ENCODE measurements around the gene METTL26.
"Not testable (repeated sequence)": the region's sequence is repeated elsewhere in the genome, so short reads cannot be mapped to it uniquely, and the experiment has no call there.

The METTL26 gene

DNA sequence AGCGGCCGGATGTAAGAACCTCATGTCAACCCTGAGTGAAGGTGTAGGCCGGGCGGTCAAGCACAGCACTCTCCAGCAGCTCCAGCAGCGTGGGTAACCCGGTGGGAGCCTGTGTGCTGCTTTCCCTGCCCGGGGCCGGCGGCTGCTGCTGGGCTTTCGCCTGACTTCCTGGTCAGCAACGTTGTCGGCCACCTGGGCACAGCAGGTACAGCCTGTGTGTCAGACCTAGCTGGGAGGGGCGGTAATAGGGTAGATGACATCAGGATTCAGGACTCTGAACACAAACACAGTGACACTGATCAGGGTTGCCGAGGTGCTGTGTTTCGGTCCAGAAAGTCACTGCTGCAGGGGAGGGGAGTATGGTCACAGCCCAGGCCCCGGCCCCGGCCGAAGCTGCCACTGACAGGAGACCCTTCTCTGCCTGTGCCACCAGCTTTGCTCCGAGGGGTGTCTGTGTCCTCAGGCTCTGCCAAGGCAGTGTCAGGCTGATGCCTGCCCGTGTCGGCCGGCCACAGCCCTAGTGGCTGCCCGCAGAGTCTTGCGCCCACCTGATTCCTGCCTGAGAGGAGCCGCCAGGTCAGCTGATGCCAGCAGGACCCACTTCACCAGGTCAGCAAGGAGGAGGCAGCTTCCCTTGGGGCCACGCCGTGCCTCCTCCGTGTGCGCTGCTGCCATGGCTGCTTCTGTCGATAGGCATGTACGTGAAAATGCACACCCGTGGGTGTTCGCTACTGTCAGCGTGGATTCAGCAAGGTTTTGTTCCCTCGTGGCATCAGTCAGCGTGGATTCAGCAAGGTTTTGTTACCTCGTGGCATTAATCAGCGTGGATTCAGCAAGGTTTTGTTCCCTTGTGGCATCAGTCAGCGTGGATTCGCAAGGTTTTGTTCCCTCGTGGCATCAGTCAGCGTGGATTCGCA, 37.0 kb downstream of the METTL26 start:
- TF ChIP-seq, protein P1, sequence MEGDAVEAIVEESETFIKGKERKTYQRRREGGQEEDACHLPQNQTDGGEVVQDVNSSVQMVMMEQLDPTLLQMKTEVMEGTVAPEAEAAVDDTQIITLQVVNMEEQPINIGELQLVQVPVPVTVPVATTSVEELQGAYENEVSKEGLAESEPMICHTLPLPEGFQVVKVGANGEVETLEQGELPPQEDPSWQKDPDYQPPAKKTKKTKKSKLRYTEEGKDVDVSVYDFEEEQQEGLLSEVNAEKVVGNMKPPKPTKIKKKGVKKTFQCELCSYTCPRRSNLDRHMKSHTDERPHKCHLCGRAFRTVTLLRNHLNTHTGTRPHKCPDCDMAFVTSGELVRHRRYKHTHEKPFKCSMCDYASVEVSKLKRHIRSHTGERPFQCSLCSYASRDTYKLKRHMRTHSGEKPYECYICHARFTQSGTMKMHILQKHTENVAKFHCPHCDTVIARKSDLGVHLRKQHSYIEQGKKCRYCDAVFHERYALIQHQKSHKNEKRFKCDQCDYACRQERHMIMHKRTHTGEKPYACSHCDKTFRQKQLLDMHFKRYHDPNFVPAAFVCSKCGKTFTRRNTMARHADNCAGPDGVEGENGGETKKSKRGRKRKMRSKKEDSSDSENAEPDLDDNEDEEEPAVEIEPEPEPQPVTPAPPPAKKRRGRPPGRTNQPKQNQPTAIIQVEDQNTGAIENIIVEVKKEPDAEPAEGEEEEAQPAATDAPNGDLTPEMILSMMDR (IDR thresholded peaks at IDR 0.05; ENCODE audit: low read depth, low read length, missing control alignments): no peak
- H3K4me3 ChIP-seq (replicated peaks; ENCODE audit: low read depth, low read length): no peak overlapping the region
- DNase-seq (ENCODE audit: extremely low read depth, low read depth): no peak

DNA sequence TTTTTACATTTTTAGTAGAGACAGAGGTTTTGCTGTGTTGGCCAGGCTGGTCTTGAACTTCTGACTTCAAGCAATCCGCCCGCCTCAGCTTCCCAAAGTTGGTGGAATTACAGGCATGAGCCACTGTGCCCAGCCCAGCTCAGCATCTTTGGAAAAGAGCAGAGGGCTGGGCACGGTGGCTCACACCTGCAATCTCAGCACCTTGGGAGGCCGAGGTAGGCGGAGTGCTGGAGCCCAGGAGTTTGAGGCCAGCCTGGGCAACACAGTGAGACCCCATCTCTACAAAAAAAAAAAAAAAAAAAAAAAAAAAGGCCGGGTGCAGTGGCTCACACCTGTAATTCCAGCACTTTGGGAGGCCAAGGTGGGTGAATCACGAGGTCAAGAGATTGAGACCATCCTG, 38.5 kb downstream of the METTL26 start:
- H3K4me3 ChIP-seq (replicated peaks; ENCODE audit: low read depth, low read length); DNase-seq (ENCODE audit: extremely low read depth, low read depth): not testable (repeated sequence)

DNA sequence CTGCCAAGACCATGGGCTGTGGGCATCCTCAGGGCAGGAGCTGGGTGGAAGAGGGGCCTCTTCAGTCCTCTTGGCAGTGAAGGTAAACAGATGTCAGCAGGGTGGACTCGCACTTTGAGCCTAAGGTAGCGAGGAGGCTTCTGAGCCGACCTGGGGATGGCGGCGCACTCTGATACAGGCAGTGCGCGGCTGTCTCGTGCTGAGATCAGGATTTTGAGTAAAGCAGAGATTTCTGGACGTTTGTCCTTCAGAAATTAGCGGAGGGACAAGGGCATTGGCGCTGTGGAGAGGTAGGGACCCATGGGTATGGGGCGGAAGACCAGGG, 39.4 kb downstream of the METTL26 start:
- TF ChIP-seq, protein P1 (IDR thresholded peaks at IDR 0.05; ENCODE audit: low read depth, low read length, missing control alignments): no peak
- no peak for DNase-seq (ENCODE audit: extremely low read depth, low read depth)
- H3K4me3 ChIP-seq (replicated peaks; ENCODE audit: low read depth, low read length): no peak overlapping the region

DNA sequence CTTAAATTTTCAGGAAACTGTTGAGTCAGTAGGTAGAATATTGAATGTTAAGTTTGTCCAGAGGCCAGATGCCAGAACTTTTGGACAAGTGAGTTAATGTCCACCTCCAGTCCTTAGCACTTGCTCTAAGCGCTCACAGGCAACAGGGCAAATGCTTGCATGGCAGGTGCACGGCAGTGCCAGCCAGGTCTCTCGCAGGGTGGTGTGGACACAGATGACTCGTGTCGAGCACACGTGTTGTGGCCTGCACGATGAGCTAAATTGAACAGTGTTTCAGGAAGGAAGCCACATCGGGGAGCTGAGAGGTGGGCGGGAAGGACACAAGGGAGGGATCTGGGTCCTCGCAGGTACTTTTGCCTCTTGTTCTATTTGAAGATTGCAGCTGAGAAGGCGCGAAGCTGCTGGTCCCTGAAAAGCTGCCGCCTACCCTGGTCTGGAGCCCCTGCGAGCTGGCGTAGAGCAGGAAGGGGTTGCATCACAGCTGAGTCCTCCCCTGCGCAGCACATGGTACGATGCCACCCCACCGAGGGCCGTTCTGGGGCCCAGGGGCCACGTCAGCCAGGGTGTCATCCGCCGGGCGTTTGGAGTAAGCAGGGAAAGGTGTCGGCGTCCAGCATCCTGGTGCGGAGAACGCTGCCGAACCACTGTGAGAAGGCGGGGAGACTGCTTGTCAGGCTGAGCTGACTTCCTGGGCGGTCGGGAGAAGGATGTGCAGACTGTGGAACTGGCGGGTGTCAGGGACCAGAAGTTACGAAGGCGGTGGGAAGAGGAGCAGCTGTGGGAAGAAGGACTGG, 40.0 kb downstream of the METTL26 start:
- TF ChIP-seq, protein P1 (IDR thresholded peaks at IDR 0.05; ENCODE audit: low read depth, low read length, missing control alignments): no peak
- no peak for DNase-seq (ENCODE audit: extremely low read depth, low read depth)

DNA sequence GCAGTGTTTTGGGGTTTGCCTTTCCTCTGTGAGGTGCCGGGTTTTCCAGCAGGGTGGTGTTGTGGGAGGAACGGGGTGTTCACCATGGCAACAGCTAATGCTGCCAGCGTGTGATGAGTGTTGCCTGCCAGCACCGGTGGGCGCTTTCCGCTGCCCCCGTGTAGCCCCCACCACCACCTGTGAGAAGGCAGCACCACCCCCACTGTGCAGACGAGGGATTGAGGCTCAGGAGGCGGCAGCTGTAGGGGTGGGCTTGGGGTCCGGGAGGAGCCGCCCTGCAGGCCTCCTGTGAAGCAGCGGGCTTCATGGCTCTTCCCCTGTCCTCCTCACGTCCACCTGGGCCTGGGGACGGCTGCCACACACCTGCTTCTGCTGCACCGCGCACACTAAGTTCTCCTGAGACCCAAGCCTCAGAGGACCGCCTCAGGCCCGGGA, 41.0 kb downstream of the METTL26 start:
- H3K4me3 ChIP-seq (replicated peaks; ENCODE audit: low read depth, low read length): no peak overlapping the region
- no peak for DNase-seq (ENCODE audit: extremely low read depth, low read depth)
- TF ChIP-seq, protein P1 (IDR thresholded peaks at IDR 0.05; ENCODE audit: low read depth, low read length, missing control alignments): no peak

More for the DNA sequence above, 40.0 kb downstream of the METTL26 start:
- no peak overlapping the region for H3K4me3 ChIP-seq (replicated peaks; ENCODE audit: low read depth, low read length)

DNA sequence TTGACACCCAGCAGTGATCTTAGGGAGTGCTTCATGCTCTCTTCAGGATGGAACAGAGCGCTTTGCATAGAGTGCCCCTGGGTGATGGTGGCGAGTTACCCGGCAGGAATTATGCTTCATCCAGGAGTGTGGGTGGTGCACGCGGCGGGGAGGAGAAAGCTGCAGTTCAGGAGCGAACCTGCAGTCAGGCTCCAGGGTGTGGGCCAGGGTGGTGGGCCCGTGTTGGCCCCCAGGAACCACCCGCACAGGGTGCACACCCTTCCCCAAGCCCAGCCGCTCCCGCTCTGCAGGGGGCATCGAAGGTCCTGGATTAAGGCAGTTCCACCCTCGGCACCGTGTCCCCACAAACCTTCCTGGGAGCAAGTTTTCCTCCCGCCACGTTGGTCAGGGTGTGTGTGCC, 42.3 kb downstream of the METTL26 start:
- H3K4me3 ChIP-seq (replicated peaks; ENCODE audit: low read depth, low read length): no peak overlapping the region
- DNase-seq (ENCODE audit: extremely low read depth, low read depth): no peak
- TF ChIP-seq, protein P1 (IDR thresholded peaks at IDR 0.05; ENCODE audit: low read depth, low read length, missing control alignments): no peak

DNA sequence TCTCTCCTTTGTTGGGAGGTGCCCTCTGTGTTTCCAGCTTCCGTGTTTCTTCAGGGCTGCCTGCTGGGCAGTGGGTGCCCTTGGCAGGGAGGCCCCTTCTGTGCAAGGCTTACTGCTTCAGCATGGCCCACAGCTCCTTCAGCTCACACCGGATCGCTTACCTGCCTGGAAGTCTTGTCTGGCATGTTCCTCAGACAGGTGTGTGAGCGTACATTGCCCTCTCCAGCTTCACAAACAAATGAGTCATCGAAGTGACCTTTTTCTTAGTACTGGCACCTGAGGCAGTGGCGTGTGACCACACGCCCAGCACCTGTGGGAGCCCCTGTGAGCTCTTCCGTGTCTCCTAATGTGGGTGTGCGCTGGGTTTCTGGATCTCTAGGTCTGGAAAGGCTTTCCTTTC, 42.7 kb downstream of the METTL26 start:
- DNase-seq (ENCODE audit: extremely low read depth, low read depth): no peak
- TF ChIP-seq, protein P1 (IDR thresholded peaks at IDR 0.05; ENCODE audit: low read depth, low read length, missing control alignments): no peak
- no peak overlapping the region for H3K4me3 ChIP-seq (replicated peaks; ENCODE audit: low read depth, low read length)
